Measurements from ENCODE around the gene ATP6V0D1. TPM values are rescaled to one million over a fixed set of nuclear protein-coding genes. Genes with fewer than 3 reads are reported as not detected.
"Not testable (repeated sequence)": the region's sequence is repeated elsewhere in the genome, so short reads cannot be mapped to it uniquely, and the experiment has no call there.

Gene ATP6V0D1
- total RNA-seq (2014; rRNA removed; shearing (Covaris generic)) = 56.2 and 66.9 TPM in 2 replicates

GRCh38 chr16:67480833-67481560 is at the start of gene ATP6V0D1:
Gene ATP6V0D1, minus strand, starts transcription at chr16:67481157. Its CDS starts 71 bp downstream, at chr16:67481086.
- peak; percentile 97 for DNase-seq (ENCODE audit: low read depth)

GRCh38 chr16:67530013-67530939 is 49.3 kb upstream of the ATP6V0D1 start:
- peak; percentile 65 for DNase-seq (ENCODE audit: low read depth)

DNA sequence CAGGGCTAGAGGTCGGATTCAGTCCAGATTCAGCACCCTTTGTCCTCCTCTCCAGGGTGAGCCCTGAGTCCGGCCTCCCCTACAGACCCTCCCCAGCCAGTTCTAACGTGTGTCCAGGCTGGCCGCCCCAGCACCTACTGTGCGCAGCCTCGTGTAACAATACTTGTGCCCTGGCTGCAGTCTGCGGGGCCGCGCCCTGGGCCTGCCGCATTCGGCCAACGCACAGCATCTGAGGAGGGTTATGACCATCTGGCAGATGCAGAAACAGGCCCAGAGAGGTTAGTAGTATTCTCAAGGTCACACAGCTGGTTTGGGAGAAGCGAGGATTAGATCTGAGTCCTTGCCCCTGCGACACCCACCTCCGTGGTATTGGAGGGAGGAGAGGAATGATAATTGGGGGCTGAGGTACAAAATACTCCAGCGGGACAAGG is 48.6 kb upstream of the ATP6V0D1 start:
- no peak for DNase-seq (ENCODE audit: low read depth)

- peak; percentile 52 for DNase-seq (ENCODE audit: low read depth)
Measured at GRCh38 chr16:67528870-67529581, 48.1 kb upstream of the ATP6V0D1 start.

DNA sequence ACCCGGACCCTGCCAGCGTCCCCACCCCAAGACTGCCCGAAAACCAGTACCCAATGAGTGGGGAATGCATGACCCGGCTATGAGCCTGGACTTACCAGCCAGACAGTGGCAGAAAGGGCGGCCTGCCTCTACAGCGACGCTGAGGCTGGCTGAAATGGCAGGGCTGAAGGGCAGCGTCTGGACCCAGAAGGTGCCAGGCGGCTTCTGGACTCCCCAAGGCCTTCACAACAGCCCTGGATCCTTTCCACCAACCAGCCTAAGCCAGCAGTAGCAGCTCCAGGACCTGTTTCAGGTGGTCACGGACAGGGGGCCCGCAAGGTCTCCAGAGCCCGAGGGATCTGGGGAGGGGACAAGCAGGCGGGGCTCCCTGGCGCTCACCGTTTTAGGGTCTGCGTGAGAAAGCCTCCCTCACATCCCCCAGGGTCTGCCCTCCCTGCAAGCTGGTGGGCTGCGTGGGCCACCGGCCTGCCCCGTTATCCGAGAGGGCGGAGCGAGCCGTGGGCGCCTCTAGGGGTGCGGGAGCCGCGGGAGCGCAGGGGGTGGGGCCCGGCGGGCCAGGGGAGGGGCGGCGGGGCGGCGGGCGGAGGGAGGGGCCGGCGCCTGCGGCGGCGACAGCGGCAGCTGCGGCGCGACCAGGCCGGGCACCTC is 47.4 kb upstream of the ATP6V0D1 start, which contains the start of gene RIPOR1:
TSS of gene RIPOR1 (plus strand) at position 608 of the 648 bp plus-strand sequence. CDS start 9,618 bp downstream, outside the sequence.
- no peak for DNase-seq (ENCODE audit: low read depth)

GRCh38 chr16:67526149-67526791 is 45.3 kb upstream of the ATP6V0D1 start:
- peak; percentile 59 for DNase-seq (ENCODE audit: low read depth)

DNA sequence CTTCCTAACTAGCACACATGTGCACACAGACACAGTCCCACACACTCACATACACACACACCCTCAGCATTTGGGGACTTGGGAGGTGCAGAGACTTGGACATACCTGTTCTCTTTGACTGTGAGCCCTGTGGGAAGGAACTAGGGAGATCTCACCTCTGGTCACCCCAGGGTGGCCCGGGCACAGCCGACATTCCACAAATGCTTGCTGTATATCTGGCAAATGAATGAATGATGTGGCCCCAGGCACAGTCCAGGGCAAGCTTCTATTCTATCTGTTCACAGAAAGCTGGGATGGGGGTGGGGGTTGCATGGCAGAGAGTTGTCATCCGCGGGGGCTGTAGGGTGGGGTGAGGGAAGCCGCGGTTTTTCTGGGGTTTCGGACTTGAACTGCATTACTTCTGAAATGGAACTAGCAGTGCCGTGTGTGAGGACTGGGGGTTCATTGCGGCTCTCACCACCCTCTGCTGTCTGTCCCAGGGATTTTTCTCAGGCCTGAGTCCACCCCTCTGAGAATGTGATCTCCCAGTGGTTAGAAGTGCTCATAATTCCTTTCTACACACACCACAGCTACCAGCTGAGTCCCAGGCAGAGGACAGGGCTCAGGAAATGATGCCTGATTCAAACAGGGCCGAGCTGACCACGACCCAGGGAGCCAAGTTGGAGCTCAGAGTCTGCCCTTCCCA is 44.4 kb upstream of the ATP6V0D1 start:
- DNase-seq (ENCODE audit: low read depth) = no peak

DNA sequence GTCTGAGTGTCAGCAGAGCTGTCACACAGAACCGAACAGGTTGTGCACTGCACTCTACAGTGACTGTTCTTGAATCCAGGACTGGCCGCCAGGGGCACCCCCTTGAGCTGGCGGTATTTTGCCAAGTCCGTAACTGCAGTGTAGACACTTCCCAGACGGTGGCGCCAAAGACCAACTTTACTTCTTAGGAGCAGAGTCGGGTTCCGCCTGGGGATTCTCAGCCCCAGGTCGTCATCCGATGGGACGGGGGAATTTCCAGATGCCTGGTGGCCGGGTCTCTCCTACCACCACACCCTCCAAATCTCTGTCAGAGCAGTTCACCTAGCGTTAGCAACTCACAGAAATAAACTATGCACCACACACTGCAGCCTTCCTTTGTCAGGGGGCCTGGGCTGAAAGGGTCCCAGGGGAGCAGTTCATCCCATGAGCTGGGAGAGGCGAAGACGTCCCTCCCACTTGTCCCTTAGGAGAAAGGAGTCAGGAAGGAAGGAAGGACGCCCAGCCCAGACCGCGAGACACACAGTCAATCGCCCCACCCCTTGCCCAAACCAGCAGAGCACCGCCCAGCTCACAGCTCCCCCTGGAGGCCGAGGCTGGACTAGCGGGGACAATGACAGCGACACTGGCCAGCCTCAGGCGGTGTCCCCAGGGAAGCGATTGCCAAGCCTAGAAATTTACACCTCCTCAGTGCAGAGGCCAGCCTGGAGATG is 40.3 kb upstream of the ATP6V0D1 start:
- peak; percentile 93 for DNase-seq (ENCODE audit: low read depth)

- DNase-seq (ENCODE audit: low read depth) = no peak
Measured at GRCh38 chr16:67519242-67519641, 38.3 kb upstream of the ATP6V0D1 start.

DNA sequence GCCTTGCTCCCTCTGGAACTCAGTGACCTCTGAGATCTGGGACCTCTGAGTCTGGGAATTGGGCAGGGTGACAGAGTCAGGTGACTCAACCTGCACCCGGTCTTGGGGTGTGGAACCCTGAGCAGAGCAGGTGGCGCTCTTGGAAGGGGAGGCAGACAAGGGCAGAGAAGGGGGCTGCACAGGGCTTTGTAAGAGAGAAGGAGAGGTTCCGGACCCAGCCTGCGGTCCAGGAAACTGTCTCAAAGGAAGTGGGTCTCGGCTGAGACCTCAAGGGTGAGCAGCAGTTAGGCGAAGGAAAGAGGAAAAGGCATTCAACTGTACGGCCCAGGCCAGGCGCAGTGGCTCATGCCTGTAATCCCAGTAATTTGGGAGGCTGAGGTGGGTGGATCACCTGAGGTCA is 37.7 kb upstream of the ATP6V0D1 start:
- DNase-seq (ENCODE audit: low read depth) = no peak

GRCh38 chr16:67517661-67518423 is 36.9 kb upstream of the ATP6V0D1 start:
- DNase-seq (ENCODE audit: low read depth) = no peak

GRCh38 chr16:67517155-67517445 is 36.1 kb upstream of the ATP6V0D1 start:
- no peak for DNase-seq (ENCODE audit: low read depth)

DNA sequence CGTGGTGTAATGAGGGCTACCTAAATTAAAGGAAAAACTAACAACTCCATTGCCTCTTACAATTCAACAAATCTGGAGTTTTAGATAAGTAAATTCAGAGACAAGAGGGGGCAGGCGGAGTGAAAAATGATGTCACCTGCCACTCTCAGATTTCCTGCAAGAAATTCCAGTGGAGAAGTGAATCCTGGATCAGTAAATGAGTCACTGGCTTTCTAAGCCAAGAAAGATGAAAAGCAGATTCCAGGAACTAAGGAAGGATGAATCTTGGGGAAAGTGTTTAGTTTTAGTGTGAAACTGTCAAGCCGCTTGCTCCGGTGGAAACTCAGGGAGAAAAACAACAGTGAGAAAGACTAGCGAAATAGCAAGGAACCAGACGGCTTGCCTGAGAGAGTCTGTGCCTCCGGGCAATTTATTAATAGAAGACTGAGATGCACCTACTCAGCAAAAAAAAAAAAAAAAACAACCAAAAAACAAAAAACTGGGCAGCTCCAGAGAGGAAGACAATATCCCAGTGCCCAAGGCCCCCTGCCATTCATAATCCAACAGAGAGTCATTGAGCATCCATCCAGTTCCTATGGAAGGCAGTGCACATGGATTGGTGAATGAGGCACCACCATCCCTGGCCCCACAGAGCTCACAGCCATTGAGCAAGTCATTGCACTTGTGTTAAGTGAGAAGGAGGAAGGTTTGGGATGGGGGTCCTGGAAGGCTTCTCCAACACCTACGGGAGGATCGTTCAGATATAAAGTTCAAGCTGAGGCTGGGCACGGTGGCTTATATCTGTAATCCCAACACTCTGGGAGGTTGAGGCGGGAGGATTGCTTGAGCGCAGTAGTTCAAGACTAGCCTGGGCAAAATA is 35.6 kb upstream of the ATP6V0D1 start:
- DNase-seq (ENCODE audit: low read depth) = no peak

DNA sequence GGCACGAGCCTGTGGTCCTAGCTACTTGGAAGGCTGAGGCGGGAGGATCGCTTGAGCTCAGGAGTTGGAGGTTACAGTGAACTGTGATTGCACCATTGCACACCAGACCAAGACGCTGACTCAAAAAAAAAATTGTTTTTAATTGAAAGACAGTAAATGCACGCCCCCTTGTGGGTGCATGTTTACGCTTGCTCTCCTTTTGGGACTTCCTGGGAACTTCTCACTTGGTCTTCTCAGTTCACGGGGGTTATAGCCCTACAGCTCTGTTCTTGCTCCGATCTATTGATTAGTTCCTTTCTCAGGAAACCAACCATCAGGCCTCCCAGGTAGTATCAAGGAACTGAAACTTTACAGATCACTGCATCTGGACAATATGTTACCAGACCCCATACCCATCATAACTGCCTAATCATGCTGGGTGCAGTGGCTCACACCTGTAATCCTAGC is 33.4 kb upstream of the ATP6V0D1 start:
- peak; percentile 68 for DNase-seq (ENCODE audit: low read depth)

DNA sequence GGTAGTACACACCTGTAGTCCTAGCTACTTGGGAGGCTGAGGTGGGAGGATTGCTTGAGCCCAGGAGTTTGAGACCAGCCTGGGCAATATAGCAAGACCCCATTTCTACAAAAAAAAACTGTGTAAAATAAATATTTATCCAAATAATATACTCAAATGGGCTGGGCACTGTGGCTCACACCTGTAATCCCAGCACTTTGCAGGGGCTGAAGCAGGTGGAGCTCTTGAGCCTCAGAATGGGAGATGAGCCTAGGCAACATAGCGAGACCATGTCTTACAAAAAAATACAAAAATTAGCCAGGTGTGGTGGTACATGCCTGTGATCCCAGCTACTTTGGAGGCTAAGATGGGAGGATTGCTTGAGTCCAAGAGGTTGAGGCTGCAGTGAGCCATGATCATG is 32.9 kb upstream of the ATP6V0D1 start:
- not testable (repeated sequence) for DNase-seq (ENCODE audit: low read depth)

DNA sequence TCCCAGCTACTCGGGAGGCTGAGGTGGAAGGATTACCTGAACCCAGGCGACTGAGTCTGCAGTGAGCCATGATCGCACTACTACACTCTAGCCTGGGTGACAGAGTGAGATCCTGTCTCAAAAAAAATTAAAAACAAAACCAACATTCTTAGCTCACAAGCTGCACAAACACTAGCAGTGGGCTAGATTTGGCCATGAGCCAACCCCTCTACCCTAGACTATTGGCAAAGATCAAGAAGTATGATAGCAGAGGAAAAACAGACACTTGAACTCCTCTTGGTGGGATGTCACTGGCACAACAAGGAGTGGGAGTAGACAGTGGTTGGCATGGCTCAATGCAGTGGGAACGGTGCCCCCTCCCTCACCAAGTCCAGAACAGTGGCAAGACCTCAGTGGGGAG is 28.1 kb upstream of the ATP6V0D1 start:
- no peak for DNase-seq (ENCODE audit: low read depth)

- DNase-seq (ENCODE audit: low read depth) = no peak
Measured at GRCh38 chr16:67506468-67506867, 25.5 kb upstream of the ATP6V0D1 start.

Measured in Daoy (cell line).